ENCODE results near the gene SEC14L6.
"Not testable (repeated sequence)": the region's sequence is repeated elsewhere in the genome, so short reads cannot be mapped to it uniquely, and the experiment has no call there.

Gene SEC14L6

GRCh38 chr22:30546616-30547015, at the start of gene SEC14L6:
Gene SEC14L6, minus strand, starts transcription at chr22:30546741. Its CDS starts 59 bp downstream, at chr22:30546682.
- DNase-seq = no peak
- Histone ChIP-seq H3K27me3 (replicated peaks) (peaks cover 14% of the 10 kb centered on the region), H3K36me3 (replicated peaks) (no peaks in the 10 kb centered on the region), H3K4me3 (ENCODE audit: low read depth, low read length) (no peak within 1 kb of the TSS), H3K27ac (no peak within 1 kb of the TSS)
- in situ Hi-C loops (cut with HindIII; ENCODE audit: low pct_ligation_motif_present, low sequenced_read_pairs) = no loop called here
- TF ChIP-seq, protein P1, sequence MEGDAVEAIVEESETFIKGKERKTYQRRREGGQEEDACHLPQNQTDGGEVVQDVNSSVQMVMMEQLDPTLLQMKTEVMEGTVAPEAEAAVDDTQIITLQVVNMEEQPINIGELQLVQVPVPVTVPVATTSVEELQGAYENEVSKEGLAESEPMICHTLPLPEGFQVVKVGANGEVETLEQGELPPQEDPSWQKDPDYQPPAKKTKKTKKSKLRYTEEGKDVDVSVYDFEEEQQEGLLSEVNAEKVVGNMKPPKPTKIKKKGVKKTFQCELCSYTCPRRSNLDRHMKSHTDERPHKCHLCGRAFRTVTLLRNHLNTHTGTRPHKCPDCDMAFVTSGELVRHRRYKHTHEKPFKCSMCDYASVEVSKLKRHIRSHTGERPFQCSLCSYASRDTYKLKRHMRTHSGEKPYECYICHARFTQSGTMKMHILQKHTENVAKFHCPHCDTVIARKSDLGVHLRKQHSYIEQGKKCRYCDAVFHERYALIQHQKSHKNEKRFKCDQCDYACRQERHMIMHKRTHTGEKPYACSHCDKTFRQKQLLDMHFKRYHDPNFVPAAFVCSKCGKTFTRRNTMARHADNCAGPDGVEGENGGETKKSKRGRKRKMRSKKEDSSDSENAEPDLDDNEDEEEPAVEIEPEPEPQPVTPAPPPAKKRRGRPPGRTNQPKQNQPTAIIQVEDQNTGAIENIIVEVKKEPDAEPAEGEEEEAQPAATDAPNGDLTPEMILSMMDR (IDR thresholded peaks at IDR 0.05; ENCODE audit: low read depth, low read length, missing control alignments) = no peak

DNA sequence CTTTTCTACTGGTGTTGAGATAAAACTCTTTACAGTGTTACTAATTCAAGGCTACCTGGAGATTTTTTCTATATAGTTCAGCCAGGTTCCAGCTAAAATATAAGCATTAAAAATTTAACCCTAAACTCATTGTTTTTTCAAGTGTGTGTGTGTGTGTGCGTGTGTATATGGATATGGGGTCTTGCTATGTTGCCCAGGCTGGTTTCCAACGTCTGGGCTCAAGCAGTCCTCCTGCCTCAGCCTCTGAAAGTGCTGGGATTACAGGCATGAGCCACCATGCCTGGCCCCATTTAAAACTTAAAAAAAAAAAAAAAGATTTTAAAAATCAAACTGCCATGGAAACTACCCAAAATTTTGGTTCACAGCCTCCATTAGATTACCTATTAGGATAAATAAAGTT, 49.7 kb upstream of the SEC14L6 start:
- H3K27me3 ChIP-seq (replicated peaks) = no peaks in the 10 kb centered on the region
- no peak for DNase-seq
- TF ChIP-seq, protein P1 (IDR thresholded peaks at IDR 0.05; ENCODE audit: low read depth, low read length, missing control alignments) = no peak

GRCh38 chr22:30592360-30592713, 45.8 kb upstream of the SEC14L6 start:
- DNase-seq; H3K27me3 ChIP-seq (replicated peaks); in situ Hi-C loops (cut with HindIII; ENCODE audit: low pct_ligation_motif_present, low sequenced_read_pairs); H3K27ac ChIP-seq; H3K36me3 ChIP-seq (replicated peaks): not testable (repeated sequence)
- peak overlapping the region; percentile 24 for H3K4me3 ChIP-seq (ENCODE audit: low read depth, low read length)

More for the DNA sequence above, 49.7 kb upstream of the SEC14L6 start:
- Histone ChIP-seq H3K36me3 (replicated peaks) (no peaks in the 10 kb centered on the region), H3K4me3 (ENCODE audit: low read depth, low read length) (no peak overlapping the region), H3K27ac (no peak overlapping the region)
- in situ Hi-C loops (cut with HindIII; ENCODE audit: low pct_ligation_motif_present, low sequenced_read_pairs) = no loop called here

DNA sequence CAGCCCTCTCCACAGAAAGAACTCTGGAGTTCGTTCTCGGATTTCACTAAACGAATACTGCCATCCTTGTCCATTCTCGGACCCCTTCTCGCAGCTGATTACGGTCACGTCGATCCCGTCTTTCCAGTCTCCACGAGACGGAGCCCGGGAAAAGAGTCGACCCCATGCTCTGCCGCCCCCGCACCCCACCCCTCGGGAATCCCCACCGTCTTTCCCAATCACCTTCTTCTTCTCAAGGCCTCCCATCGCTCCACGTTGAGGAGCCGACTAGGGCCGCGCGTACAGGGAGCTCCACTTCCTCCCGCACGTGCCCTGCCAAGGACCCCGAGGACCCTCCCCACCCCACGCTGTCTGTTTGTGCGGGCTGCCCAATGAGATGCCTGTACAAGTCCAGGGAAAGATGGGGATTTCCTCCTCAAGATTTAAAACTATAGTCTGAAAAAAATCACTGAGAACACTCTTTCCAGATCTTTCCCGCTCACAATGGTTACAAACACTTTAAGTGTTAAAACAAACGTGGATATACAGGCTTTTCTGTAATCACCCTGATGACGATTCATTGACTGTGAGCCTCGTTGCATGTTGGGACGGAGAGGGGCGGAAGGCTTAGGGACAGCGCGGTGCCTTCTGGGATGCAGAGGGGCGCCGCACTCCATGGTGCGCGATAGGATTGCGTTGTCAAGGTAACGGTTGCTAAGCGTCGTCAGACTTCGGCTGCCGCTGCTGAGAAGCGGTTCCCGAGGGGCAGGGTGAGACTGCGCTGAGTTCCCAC, 45.2 kb upstream of the SEC14L6 start, which contains the start of gene PES1:
Gene PES1, minus strand, starts transcription at position 323 of the 772 bp plus-strand sequence. Its CDS starts 77 bp downstream, at position 246.
- in situ Hi-C loops (cut with HindIII; ENCODE audit: low pct_ligation_motif_present, low sequenced_read_pairs) = no loop called here
- Histone ChIP-seq H3K27ac (peak within 1 kb of the TSS; percentile 99), H3K4me3 (ENCODE audit: low read depth, low read length) (peak within 1 kb of the TSS; percentile 79), H3K36me3 (replicated peaks) (peaks cover 15% of the 10 kb centered on the region), H3K27me3 (replicated peaks) (no peaks in the 10 kb centered on the region)
- DNase-seq = peak; percentile 98
- TF ChIP-seq, protein P1 (IDR thresholded peaks at IDR 0.05; ENCODE audit: low read depth, low read length, missing control alignments) = no peak

- TF ChIP-seq, protein P1 (IDR thresholded peaks at IDR 0.05; ENCODE audit: low read depth, low read length, missing control alignments) = no peak
- peak; percentile 37 for DNase-seq
- peak overlapping the region; percentile 99 for H3K27ac ChIP-seq
- in situ Hi-C loops (cut with HindIII; ENCODE audit: low pct_ligation_motif_present, low sequenced_read_pairs) = no loop called here
- H3K4me3 ChIP-seq (ENCODE audit: low read depth, low read length) = peak overlapping the region; percentile 79
- H3K36me3 ChIP-seq (replicated peaks) = peaks cover 21% of the 10 kb centered on the region
- no peaks in the 10 kb centered on the region for H3K27me3 ChIP-seq (replicated peaks)
Observed at GRCh38 chr22:30591191-30591587, 44.6 kb upstream of the SEC14L6 start.

DNA sequence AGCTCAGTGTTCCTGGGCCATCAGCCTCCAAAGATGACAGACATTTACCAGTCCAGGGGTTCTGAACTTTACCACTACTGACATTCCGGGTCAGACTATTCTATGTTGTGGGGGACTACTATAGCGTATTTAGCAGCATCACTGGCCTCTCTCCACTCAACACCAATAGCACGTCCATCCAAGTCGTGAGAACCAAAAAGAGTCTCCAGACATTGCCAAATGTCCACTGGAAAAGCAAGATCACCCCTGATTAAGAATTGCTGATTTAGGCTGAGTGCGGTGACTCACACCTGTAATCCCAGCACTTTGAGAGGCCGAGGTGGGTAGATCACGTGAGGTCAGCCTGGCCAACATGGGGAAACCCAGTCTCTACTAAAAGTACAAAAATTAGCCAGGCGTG, 39.9 kb upstream of the SEC14L6 start:
- no peak for DNase-seq
- Histone ChIP-seq H3K27me3 (replicated peaks) (no peaks in the 10 kb centered on the region), H3K27ac (no peak overlapping the region), H3K4me3 (ENCODE audit: low read depth, low read length) (no peak overlapping the region), H3K36me3 (replicated peaks) (peaks cover 52% of the 10 kb centered on the region)
- TF ChIP-seq, protein P1 (IDR thresholded peaks at IDR 0.05; ENCODE audit: low read depth, low read length, missing control alignments) = no peak
- in situ Hi-C loops (cut with HindIII; ENCODE audit: low pct_ligation_motif_present, low sequenced_read_pairs) = no loop called here

All from brain microvascular endothelial cell (primary cell).